ENCODE measurements around the gene JMJD1C. TPM values are rescaled to one million over a fixed set of nuclear protein-coding genes. Genes with fewer than 3 reads are reported as not detected.

The JMJD1C gene
- total RNA-seq, 4 donors from 2014 or later = 127 to 330 (median 208) TPM

DNA sequence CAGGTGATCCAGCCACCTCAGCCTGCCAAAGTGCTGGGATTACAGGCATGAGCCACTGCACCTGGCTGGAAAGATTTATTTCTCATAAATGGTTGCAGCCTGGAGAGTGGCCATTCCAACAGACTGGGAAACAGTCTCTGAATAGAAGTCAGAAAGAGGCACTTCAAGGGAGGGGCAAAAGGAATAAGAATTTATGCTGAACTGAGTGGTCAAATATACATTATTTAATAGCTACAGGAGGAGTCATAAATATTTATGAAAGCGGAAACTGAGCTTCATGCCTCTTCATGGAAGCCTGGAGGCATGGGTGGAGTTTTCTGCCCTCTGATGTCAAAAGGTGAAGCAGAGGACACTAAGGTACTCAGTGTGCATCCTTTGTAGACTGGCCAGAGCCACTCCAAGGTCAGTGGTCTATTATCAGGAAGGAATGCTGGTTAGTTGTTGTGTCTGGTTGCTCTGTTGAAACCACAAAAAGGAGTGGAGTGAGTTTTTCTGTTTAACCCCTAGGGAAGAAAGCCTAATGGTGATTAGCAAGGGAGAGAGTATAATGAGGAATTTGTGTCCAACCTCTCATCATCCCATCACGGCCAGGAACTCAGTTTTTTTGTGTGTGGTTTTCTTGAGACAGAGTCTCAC, 341.9 kb downstream of the JMJD1C start:
- intact Hi-C loops (cut with DNase I; ENCODE audit: low total_unique reads) = no loop called here
- no peaks in the 10 kb centered on the region for H3K36me3 ChIP-seq
- no peak for DNase-seq
- H3K27me3 ChIP-seq = no peaks in the 10 kb centered on the region
- H3K4me3 ChIP-seq = no peak overlapping the region
- no peaks in the 10 kb centered on the region for H3K4me1 ChIP-seq
- no peak overlapping the region for H3K27ac ChIP-seq
- no peaks in the 10 kb centered on the region for H3K9me3 ChIP-seq
- TF ChIP-seq POLR2A (IDR thresholded peaks at IDR 0.05) = no peak
- TF ChIP-seq, protein P1, sequence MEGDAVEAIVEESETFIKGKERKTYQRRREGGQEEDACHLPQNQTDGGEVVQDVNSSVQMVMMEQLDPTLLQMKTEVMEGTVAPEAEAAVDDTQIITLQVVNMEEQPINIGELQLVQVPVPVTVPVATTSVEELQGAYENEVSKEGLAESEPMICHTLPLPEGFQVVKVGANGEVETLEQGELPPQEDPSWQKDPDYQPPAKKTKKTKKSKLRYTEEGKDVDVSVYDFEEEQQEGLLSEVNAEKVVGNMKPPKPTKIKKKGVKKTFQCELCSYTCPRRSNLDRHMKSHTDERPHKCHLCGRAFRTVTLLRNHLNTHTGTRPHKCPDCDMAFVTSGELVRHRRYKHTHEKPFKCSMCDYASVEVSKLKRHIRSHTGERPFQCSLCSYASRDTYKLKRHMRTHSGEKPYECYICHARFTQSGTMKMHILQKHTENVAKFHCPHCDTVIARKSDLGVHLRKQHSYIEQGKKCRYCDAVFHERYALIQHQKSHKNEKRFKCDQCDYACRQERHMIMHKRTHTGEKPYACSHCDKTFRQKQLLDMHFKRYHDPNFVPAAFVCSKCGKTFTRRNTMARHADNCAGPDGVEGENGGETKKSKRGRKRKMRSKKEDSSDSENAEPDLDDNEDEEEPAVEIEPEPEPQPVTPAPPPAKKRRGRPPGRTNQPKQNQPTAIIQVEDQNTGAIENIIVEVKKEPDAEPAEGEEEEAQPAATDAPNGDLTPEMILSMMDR (IDR thresholded peaks at IDR 0.05) = no peak

DNA sequence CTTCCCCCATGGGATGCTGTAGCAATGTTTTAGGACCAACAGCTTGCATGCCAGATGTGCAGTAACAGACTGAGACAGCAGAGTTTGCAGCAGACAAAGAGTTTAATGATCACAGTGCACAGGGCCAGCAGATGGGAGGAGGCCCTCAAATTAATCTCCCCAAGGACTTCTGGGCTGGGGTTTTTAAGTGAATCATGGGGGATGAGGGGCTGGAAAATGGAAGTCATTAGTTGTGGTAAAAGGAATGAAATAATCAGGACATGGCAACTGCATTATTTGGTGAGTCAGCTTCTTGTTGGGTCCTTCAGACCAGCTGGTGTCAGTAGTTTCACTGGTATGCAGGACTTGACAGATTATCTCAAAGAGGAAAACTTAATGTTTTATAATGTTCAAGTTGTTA, 345.2 kb downstream of the JMJD1C start:
- H3K36me3 ChIP-seq = no peaks in the 10 kb centered on the region
- no peak for TF ChIP-seq POLR2A (IDR thresholded peaks at IDR 0.05)
- TF ChIP-seq, protein P1 (IDR thresholded peaks at IDR 0.05) = no peak
- no peak for DNase-seq
- intact Hi-C loops (cut with DNase I; ENCODE audit: low total_unique reads) = no loop called here
- no peak overlapping the region for H3K27ac ChIP-seq
- no peaks in the 10 kb centered on the region for H3K27me3 ChIP-seq
- H3K9me3 ChIP-seq = no peaks in the 10 kb centered on the region
- H3K4me3 ChIP-seq = no peak overlapping the region
- H3K4me1 ChIP-seq = peaks cover 0 to 3% of the 10 kb centered on the region in 2 donors

DNA sequence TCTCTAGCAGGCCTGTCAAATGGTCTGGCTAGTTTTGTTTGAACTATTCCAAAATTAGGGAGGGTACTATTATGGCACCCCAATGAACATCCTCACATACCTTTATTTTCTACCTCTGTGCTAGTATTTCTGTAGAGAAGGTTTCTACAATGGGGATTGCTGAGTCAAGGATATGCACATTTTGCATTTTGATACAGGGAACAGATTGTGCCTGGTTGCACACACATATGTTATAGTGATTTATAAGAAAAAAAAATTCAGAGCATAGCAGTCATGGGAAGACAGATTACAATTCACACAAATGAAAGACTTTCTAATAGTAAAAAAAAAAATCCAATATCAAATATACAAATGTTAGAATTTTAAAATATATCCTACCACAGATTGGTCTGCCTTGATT, 346.7 kb downstream of the JMJD1C start:
- TF ChIP-seq, protein P1 (IDR thresholded peaks at IDR 0.05) = no peak
- no peak for TF ChIP-seq POLR2A (IDR thresholded peaks at IDR 0.05)
- intact Hi-C loops (cut with DNase I; ENCODE audit: low total_unique reads) = no loop called here
- H3K4me1 ChIP-seq = peaks cover 7 to 11% of the 10 kb centered on the region in 2 donors
- H3K9me3 ChIP-seq = no peaks in the 10 kb centered on the region
- H3K36me3 ChIP-seq = no peaks in the 10 kb centered on the region
- H3K4me3 ChIP-seq = no peak overlapping the region
- no peaks in the 10 kb centered on the region for H3K27me3 ChIP-seq
- DNase-seq = no peak
- H3K27ac ChIP-seq = no peak overlapping the region

MicroRNAs within 50 kb of the gene (microRNA counts, 767-probe panel; counts per million panel counts)
- microRNA hsa-miR-1296 = 0 counts per million in 2 donors

Small RNA genes lying within 50 kb of the gene (microRNA-seq; reads per million reads assigned to microRNA genes)
- 251 reads per million, percentile 67 among the genes with 10 or more reads in this experiment for gene MIR1296 (ENCODE audit: borderline microRNAs expressed, borderline replicate concordance)

Small RNA genes lying within 50 kb of the gene (small RNA-seq; reads per million reads assigned to genes)
- not detected for gene AC022022.1
- gene MIR1296 = 0.60 reads per million, percentile 11 among the genes with 10 or more reads in this experiment

Other genes starting within 250 kb of the JMJD1C start
- 10 to 100 TPM; 43.0 to 66.5 (median 58.2) TPM for gene REEP3, start 55.4 kb upstream of the JMJD1C start, total RNA-seq